T-cell (primary cell): ENCODE data around the gene CNKSR3. TPM values are rescaled to one million over a fixed set of nuclear protein-coding genes. Genes with fewer than 3 reads are reported as not detected.

Experiments
- ATAC-seq, 4 experiments: fragments of 200-7000 bp in 3 of 4; fragments of 150-1000 bp in 1 of 4; cut with Tn5 transposase; replicated peaks in 1 of 4; 1 replicate in 3 of 4; 2 replicates in 1 of 4; pipeline ENCODE4 v1.10.0; 2021; ENCODE audit warnings: moderate library complexity in 3 of 4, mild to moderate bottlenecking in 2 of 4, moderate number of reproducible peaks in 1 of 4
- CTCF ChIA-PET, 2 donors: fragments of 300-600 bp; sonication (Branson Sonifier 250); formaldehyde crosslinking; loops; one replicate each; lab custom pipeline; 2022; ENCODE audit warnings: antibody characterized with exemption in 2 of 2; lab: Charles Lee
- POLR2A ChIA-PET, 2 donors: fragments of 300-600 bp; sonication (Branson Sonifier 250); formaldehyde crosslinking; loops; one replicate each; lab custom pipeline; 2022; ENCODE audit warnings: antibody characterized with exemption in 2 of 2; lab: Charles Lee
- DNase-seq, 35 experiments: peaks; one replicate each; pipeline versions ENCODE4 v3.0.0 to v3.0.0-alpha.2; 2013 to 2023
- H3K27ac ChIP-seq: one replicate; pipeline ENCODE4 v1.5.1; 2013; ENCODE audit warnings: low read length
- H3K27me3 ChIP-seq, 2 experiments: replicated peaks in 1 of 2; 1 replicate in 1 of 2; 2 replicates in 1 of 2; pipeline versions ENCODE4 v1.6.1 to v1.7.0; 2013; ENCODE audit warnings: low read length in 1 of 2, mixed read lengths in 1 of 2; ENCODE audit not compliant: control insufficient read depth in 2 of 2, insufficient read depth in 2 of 2; ENCODE audit errors: extremely low read depth in 1 of 2
- H3K36me3 ChIP-seq, 2 donors: 1 replicate in 1 of 2; 2 replicates in 1 of 2; pipeline versions ENCODE4 v1.6.1 to v1.7.0; 2013; ENCODE audit warnings: low read length in 1 of 2; ENCODE audit not compliant: control insufficient read depth in 2 of 2, insufficient read depth in 1 of 2; ENCODE audit errors: extremely low read depth in 1 of 2
- H3K4me1 ChIP-seq, 2 experiments: 1 replicate in 1 of 2; 2 replicates in 1 of 2; pipeline versions ENCODE4 v1.6.1 to v1.7.0; 2013; ENCODE audit warnings: low read length in 2 of 2, mixed read lengths in 1 of 2; ENCODE audit not compliant: insufficient read depth in 2 of 2, control insufficient read depth in 1 of 2; ENCODE audit errors: extremely low read depth in 1 of 2
- H3K4me3 ChIP-seq, 2 donors: 1 replicate in 1 of 2; 2 replicates in 1 of 2; pipeline versions ENCODE4 v1.5.1 to v1.7.0; 2013; ENCODE audit warnings: mild to moderate bottlenecking in 2 of 2, low read length in 1 of 2, moderate library complexity in 1 of 2; ENCODE audit not compliant: control insufficient read depth in 1 of 2; ENCODE audit errors: extremely low read depth in 1 of 2
- H3K9me3 ChIP-seq: 2 replicates; pipeline ENCODE4 v1.7.0; 2013
- H3K27ac Mint-ChIP-seq, 2 donors: one replicate each; pipeline ENCODE4 v1.8.0; 2020 to 2021; ENCODE audit warnings: mild to moderate bottlenecking in 2 of 2, mixed read lengths in 2 of 2
- H3K27me3 Mint-ChIP-seq, 2 donors: one replicate each; pipeline ENCODE4 v1.8.0; 2021 to 2022; ENCODE audit warnings: mixed read lengths in 2 of 2
- H3K36me3 Mint-ChIP-seq: one replicate; pipeline ENCODE4 v1.8.0; 2021; ENCODE audit warnings: mixed read lengths
- H3K4me1 Mint-ChIP-seq, 3 donors: one replicate each; pipeline ENCODE4 v1.8.0; 2020 to 2022; ENCODE audit warnings: mixed read lengths in 3 of 3, mild to moderate bottlenecking in 1 of 3
- H3K4me3 Mint-ChIP-seq, 3 donors: one replicate each; pipeline ENCODE4 v1.8.0; 2020 to 2022; ENCODE audit warnings: mild to moderate bottlenecking in 3 of 3, mixed read lengths in 3 of 3, moderate library complexity in 3 of 3
- H3K9me3 Mint-ChIP-seq, 3 donors: one replicate each; pipeline ENCODE4 v1.8.0; 2020 to 2022; ENCODE audit warnings: mixed read lengths in 3 of 3
- WGBS: methylation state at CpG from one replicate; pipeline ENCODE4 v1.1.5; 2013; ENCODE audit warnings: missing lambda C conversion rate; ENCODE audit not compliant: insufficient coverage; 5-methylcytosine and 5-hydroxymethylcytosine counted together
- total RNA-seq, 35 experiments: library from RNA in 6 of 35; stranded (reverse) in 6 of 35; fragments of 120-200 nt in 1 of 35; gene quantifications; one replicate each; pipeline versions ENCODE4 v1.2.1 to v1.2.4 and lab custom pipeline; 2013 to 2026

The CNKSR3 gene
- total RNA-seq, 5 donors from 2014 or later (not counting 1 experiment from before 2014, with no cell fraction given), result 0.05 to 0.35 (median 0.20) TPM

- H3K36me3 ChIP-seq, result no peaks in the 10 kb centered on the region
- no peak for ATAC-seq
- Mint-ChIP-seq H3K4me3 (no peak overlapping the region), H3K36me3 (no peaks in the 10 kb centered on the region), H3K9me3 (no peaks in the 10 kb centered on the region), H3K27ac (no peak overlapping the region), H3K4me1 (peaks cover 6 to 17% (median 16%) of the 10 kb centered on the region in 3 donors), H3K27me3 (peaks cover 43 to 45% of the 10 kb centered on the region in 2 donors)
- H3K27me3 ChIP-seq, result peaks cover 0 to 24% of the 10 kb centered on the region in 2 experiments
- CTCF ChIA-PET, result interaction anchor here in 1 of 2 donors (0.5 kb wide), 1 partner anchor 213 kb away, joined by 10 read pairs; no protein-coding TSS in a partner anchor
- no peak overlapping the region for H3K4me3 ChIP-seq
- no peak overlapping the region for H3K27ac ChIP-seq
- H3K9me3 ChIP-seq, result no peaks in the 10 kb centered on the region
- no peak for DNase-seq
- peaks cover 0 to 10% of the 10 kb centered on the region in 2 experiments for H3K4me1 ChIP-seq
- 92% methylated on average over 2 of the region's 14 CpGs for WGBS
- POLR2A ChIA-PET, result no interaction called here
Measured at GRCh38 chr6:154506991-154507898, 3.2 kb downstream of the CNKSR3 start.

GRCh38 chr6:154506582-154506981 is 3.9 kb downstream of the CNKSR3 start:
- Histone ChIP-seq H3K4me1 (peaks cover 0 to 10% of the 10 kb centered on the region in 2 experiments), H3K27me3 (peaks cover 0 to 24% of the 10 kb centered on the region in 2 experiments), H3K4me3 (no peak overlapping the region), H3K27ac (no peak overlapping the region), H3K36me3 (no peaks in the 10 kb centered on the region), H3K9me3 (no peaks in the 10 kb centered on the region)
- WGBS, result 92% methylated on average over 6 of the region's 9 CpGs
- Mint-ChIP-seq H3K27me3 (peaks cover 37 to 39% of the 10 kb centered on the region in 2 donors), H3K9me3 (no peaks in the 10 kb centered on the region), H3K4me1 (peaks cover 8 to 14% (median 13%) of the 10 kb centered on the region in 3 donors), H3K4me3 (no peak overlapping the region), H3K36me3 (no peaks in the 10 kb centered on the region), H3K27ac (no peak overlapping the region)
- no peak for DNase-seq
- ChIA-PET POLR2A (no interaction called here), CTCF (interaction anchor here in 1 of 2 donors (0.5 kb wide), 1 partner anchor 214 kb away, joined by 10 read pairs; no protein-coding TSS in a partner anchor)
- no peak for ATAC-seq

GRCh38 chr6:154506108-154506507 is 4.4 kb downstream of the CNKSR3 start:
- H3K27me3 Mint-ChIP-seq, result peaks cover 38 to 40% of the 10 kb centered on the region in 2 donors

GRCh38 chr6:154504865-154505449 is 5.5 kb downstream of the CNKSR3 start:
- Mint-ChIP-seq H3K36me3 (no peaks in the 10 kb centered on the region), H3K4me3 (no peak overlapping the region), H3K27ac (no peak overlapping the region), H3K4me1 (peaks cover 5 to 13% (median 13%) of the 10 kb centered on the region in 3 donors), H3K27me3 (peaks cover 32 to 44% of the 10 kb centered on the region in 2 donors), H3K9me3 (no peaks in the 10 kb centered on the region)
- Histone ChIP-seq H3K27me3 (peaks cover 0 to 11% of the 10 kb centered on the region in 2 experiments), H3K4me3 (no peak overlapping the region), H3K4me1 (peaks cover 0 to 4% of the 10 kb centered on the region in 2 experiments), H3K27ac (no peak overlapping the region), H3K36me3 (no peaks in the 10 kb centered on the region), H3K9me3 (no peaks in the 10 kb centered on the region)
- ChIA-PET CTCF (no interaction called here), POLR2A (no interaction called here)
- ATAC-seq (no peak), DNase-seq (no peak)
- WGBS, result 80% methylated on average over 1 of the region's 5 CpGs

More at GRCh38 chr6:154506108-154506507, 4.4 kb downstream of the CNKSR3 start:
- DNase-seq (no peak), ATAC-seq (no peak)
- no peaks in the 10 kb centered on the region for H3K9me3 ChIP-seq
- Mint-ChIP-seq H3K4me1 (peaks cover 11 to 17% (median 16%) of the 10 kb centered on the region in 3 donors), H3K4me3 (no peak overlapping the region), H3K36me3 (no peaks in the 10 kb centered on the region), H3K27ac (no peak overlapping the region), H3K9me3 (no peaks in the 10 kb centered on the region)
- peaks cover 0 to 10% of the 10 kb centered on the region in 2 experiments for H3K4me1 ChIP-seq
- ChIA-PET CTCF (no interaction called here), POLR2A (no interaction called here)
- no peak overlapping the region for H3K4me3 ChIP-seq
- H3K27me3 ChIP-seq, result peaks cover 0 to 22% of the 10 kb centered on the region in 2 experiments
- H3K27ac ChIP-seq, result no peak overlapping the region
- H3K36me3 ChIP-seq, result no peaks in the 10 kb centered on the region

GRCh38 chr6:154504102-154504501 is 6.4 kb downstream of the CNKSR3 start:
- Histone ChIP-seq H3K27ac (no peak overlapping the region), H3K4me3 (no peak overlapping the region), H3K9me3 (no peaks in the 10 kb centered on the region), H3K4me1 (no peaks in the 10 kb centered on the region), H3K36me3 (no peaks in the 10 kb centered on the region), H3K27me3 (peaks cover 0 to 3% of the 10 kb centered on the region in 2 experiments)
- DNase-seq (no peak), ATAC-seq (no peak)
- Mint-ChIP-seq H3K36me3 (no peaks in the 10 kb centered on the region), H3K27me3 (peaks cover 30 to 47% of the 10 kb centered on the region in 2 donors), H3K4me3 (no peak overlapping the region), H3K4me1 (peaks cover 5 to 11% (median 10%) of the 10 kb centered on the region in 3 donors), H3K27ac (no peak overlapping the region), H3K9me3 (no peaks in the 10 kb centered on the region)
- WGBS, result 50% methylated on average over 2 of the region's 4 CpGs
- CTCF ChIA-PET, result no interaction called here
- POLR2A ChIA-PET, result no interaction called here

- H3K36me3 ChIP-seq, result no peaks in the 10 kb centered on the region
- DNase-seq (no peak), ATAC-seq (no peak)
- no peaks in the 10 kb centered on the region for H3K36me3 Mint-ChIP-seq
- H3K27me3 Mint-ChIP-seq, result peaks cover 26 to 47% of the 10 kb centered on the region in 2 donors
- CTCF ChIA-PET, result no interaction called here
- POLR2A ChIA-PET, result no interaction called here
- H3K27me3 ChIP-seq, result peaks cover 0 to 3% of the 10 kb centered on the region in 2 experiments
- no peak overlapping the region for H3K27ac Mint-ChIP-seq
- H3K27ac ChIP-seq, result no peak overlapping the region
- H3K4me1 Mint-ChIP-seq, result peaks cover 5 to 7% (median 6%) of the 10 kb centered on the region in 3 donors
- H3K9me3 ChIP-seq, result no peaks in the 10 kb centered on the region
- H3K4me1 ChIP-seq, result no peaks in the 10 kb centered on the region
- no peak overlapping the region for H3K4me3 ChIP-seq
- H3K4me3 Mint-ChIP-seq, result no peak overlapping the region
- no peaks in the 10 kb centered on the region for H3K9me3 Mint-ChIP-seq
- WGBS, result 65% methylated on average over 4 of the region's 5 CpGs
Measured at GRCh38 chr6:154503658-154504057, 6.8 kb downstream of the CNKSR3 start.
